T-helper 17 cell (primary cell): ENCODE data around the gene TSKS. TPM values are rescaled to one million over a fixed set of nuclear protein-coding genes. Genes with fewer than 3 reads are reported as not detected.

ENCODE experiments used
- ATAC-seq: fragments of 150-1000 bp; cut with Tn5 transposase; 2 replicates; pipeline ENCODE4 v1.10.0; 2021; ENCODE audit warnings: mild to moderate bottlenecking, moderate library complexity
- DNase-seq, 3 donors: peaks; one replicate each; pipeline versions ENCODE4 v3.0.0 to v3.0.0-alpha.2; 2020 to 2021
- H3K9me3 ChIP-seq: one replicate; pipeline ENCODE4 v1.7.0; 2013; ENCODE audit warnings: low read length, mild to moderate bottlenecking; ENCODE audit not compliant: control insufficient read depth, poor library complexity, severe bottlenecking
- H3K27ac Mint-ChIP-seq: one replicate; pipeline ENCODE4 v1.8.0; 2022; ENCODE audit warnings: mild to moderate bottlenecking, moderate library complexity, mixed read lengths
- H3K27me3 Mint-ChIP-seq: one replicate; pipeline ENCODE4 v1.8.0; 2022; ENCODE audit warnings: mixed read lengths
- H3K36me3 Mint-ChIP-seq: one replicate; pipeline ENCODE4 v1.8.0; 2022; ENCODE audit warnings: low read depth, mixed read lengths
- H3K4me1 Mint-ChIP-seq: one replicate; pipeline ENCODE4 v1.8.0; 2022; ENCODE audit warnings: mild to moderate bottlenecking, mixed read lengths
- H3K4me3 Mint-ChIP-seq: one replicate; pipeline ENCODE4 v1.8.0; 2022; ENCODE audit warnings: mild to moderate bottlenecking, moderate library complexity, mixed read lengths
- total RNA-seq, 4 donors: library from RNA in 2 of 4; stranded (reverse) in 2 of 4; gene quantifications; one replicate each; pipeline ENCODE4 v1.2.3 and lab custom pipeline; 2022 to 2026

Gene TSKS
- total RNA-seq, 2 donors from 2014 or later, result 0.87 to 1.9 TPM

DNA sequence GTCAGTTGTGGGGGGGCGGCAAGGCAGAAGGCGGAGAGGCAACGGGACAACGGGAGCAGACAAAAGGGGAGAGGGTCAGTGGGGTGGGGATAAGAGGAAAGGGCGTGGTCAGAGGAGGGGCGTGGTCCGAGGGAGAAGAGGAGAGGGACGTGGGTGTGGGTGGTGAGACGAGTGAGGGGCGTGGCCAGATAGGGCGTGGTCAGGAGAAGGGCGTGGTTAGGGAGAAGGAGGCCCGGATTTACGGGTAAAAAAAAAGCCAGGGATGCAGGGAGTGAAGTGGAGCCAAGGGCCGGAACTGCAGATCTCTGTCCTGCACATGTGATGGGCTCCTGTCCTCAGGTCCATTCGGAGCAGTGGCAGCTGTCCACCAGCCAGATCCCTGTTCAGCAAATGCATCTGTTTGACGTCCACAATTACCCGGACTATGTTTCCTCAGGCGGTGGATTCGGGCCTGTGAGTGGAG lies 50.7 kb downstream of the TSKS start:
- ATAC-seq (no peak), DNase-seq (no peak)
- Mint-ChIP-seq H3K4me3 (no peak overlapping the region), H3K27me3 (peaks cover 5% of the 10 kb centered on the region), H3K27ac (no peak overlapping the region), H3K36me3 (peaks cover 5% of the 10 kb centered on the region), H3K4me1 (peaks cover 8% of the 10 kb centered on the region)
- no peaks in the 10 kb centered on the region for H3K9me3 ChIP-seq

DNA sequence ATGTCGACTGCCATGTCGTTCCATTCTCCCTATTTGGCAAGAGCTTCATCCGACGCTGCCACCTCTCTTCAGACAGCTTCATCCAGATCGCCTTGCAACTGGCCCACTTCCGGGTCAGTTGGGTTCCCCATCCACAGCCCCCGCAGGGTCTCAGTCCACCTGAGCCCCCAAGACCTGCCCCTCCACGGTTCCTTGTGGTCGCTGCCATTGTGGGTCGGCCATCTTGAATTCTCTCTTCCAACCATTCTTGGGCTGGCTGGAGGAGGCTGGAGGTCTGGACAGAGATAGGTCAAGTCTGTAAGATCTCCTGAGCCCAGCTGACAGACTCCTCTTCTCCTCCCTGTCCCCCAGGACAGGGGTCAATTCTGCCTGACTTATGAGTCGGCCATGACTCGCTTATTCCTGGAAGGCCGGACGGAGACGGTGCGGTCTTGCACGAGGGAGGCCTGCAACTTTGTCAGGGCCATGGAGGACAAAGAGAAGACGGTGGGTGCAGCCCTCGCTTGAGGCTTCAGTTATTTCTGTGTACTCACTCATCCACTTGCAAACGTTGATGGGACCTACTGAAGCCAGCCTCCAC lies 52.6 kb downstream of the TSKS start:
- no peaks in the 10 kb centered on the region for H3K9me3 ChIP-seq
- ATAC-seq, result no peak
- Mint-ChIP-seq H3K27me3 (peaks cover 5% of the 10 kb centered on the region), H3K4me3 (no peak overlapping the region), H3K4me1 (peaks cover 9% of the 10 kb centered on the region), H3K36me3 (peaks cover 5% of the 10 kb centered on the region), H3K27ac (no peak overlapping the region)
- no peak for DNase-seq

DNA sequence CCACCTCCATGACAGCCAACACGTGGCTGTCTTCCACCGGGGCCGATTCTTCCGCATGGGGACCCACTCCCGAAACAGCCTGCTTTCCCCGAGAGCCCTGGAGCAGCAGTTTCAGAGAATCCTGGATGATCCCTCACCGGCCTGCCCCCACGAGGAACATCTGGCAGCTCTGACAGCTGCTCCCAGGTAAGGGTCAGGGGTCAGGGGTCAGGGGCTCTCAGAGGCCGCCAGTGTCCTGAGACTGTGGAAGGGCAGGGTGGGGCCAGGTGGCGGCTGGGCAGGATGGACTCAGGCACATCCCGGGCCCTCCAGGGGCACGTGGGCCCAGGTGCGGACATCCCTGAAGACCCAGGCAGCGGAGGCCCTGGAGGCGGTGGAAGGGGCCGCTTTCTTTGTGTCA lies 57.2 kb downstream of the TSKS start:
- H3K9me3 ChIP-seq, result no peaks in the 10 kb centered on the region
- Mint-ChIP-seq H3K36me3 (peaks cover 5% of the 10 kb centered on the region), H3K27ac (no peak overlapping the region), H3K4me3 (peak overlapping the region; percentile 52), H3K4me1 (peaks cover 2% of the 10 kb centered on the region), H3K27me3 (peaks cover 5% of the 10 kb centered on the region)
- ATAC-seq, result no peak
- DNase-seq, result no peak

DNA sequence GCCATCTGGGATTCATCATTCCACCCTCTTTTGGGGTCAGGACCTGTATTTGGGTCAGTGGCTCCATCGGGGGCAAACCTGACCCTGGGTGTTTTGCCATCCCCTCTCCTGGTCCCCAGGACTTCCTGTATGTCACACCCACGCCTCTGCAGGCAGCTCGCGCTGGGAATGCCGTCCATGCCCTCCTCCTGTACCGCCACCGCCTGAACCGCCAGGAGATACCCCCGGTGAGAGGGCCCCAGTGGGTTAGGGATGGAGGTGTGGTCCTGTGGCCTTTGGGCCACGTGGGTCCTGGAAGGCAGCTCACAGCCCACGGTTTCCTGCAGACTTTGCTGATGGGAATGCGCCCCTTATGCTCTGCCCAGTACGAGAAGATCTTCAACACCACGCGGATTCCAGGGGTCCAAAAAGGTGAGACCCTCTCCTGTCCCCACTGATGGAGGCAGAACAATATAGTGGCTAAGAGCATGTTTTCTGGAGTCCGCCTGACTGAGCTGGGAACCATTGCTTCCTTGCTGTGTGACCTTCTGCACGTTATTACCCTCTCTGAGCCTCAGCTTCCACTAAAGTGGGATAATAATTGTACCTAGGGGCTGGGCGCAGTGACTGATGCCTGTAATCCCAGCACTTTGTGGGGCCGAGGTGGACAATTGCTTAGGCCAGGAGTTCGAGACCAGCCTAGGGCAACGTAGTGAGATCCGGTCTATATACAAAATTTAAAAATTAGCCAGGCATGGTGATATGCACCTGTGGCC lies 58.0 kb downstream of the TSKS start:
- no peak for DNase-seq
- no peak for ATAC-seq
- Mint-ChIP-seq H3K36me3 (peaks cover 5% of the 10 kb centered on the region), H3K27me3 (no peaks in the 10 kb centered on the region), H3K4me3 (no peak overlapping the region), H3K4me1 (peaks cover 2% of the 10 kb centered on the region), H3K27ac (no peak overlapping the region)
- no peaks in the 10 kb centered on the region for H3K9me3 ChIP-seq

DNA sequence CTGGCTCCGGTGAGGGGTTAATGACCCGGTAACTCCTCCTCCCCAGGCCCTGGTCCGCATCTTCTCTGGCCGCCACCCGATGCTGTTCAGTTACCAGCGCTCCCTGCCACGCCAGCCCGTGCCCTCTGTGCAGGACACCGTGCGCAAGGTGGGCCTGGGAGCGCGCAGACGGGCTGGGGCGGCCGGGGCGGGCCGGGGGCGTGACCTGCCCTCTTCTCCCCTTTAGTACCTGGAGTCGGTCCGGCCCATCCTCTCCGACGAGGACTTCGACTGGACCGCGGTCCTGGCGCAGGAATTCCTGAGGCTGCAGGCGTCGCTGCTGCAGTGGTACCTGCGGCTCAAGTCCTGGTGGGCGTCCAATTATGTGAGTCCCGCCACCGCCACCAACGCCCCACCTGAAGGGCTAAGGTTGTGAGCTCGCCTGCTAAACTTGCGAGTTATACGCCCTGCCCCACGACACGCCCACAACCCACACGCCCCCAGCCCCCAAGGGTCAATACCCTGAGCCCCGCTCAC lies 61.8 kb downstream of the TSKS start:
- Mint-ChIP-seq H3K27me3 (no peaks in the 10 kb centered on the region), H3K4me3 (no peak overlapping the region), H3K4me1 (no peaks in the 10 kb centered on the region), H3K36me3 (no peaks in the 10 kb centered on the region), H3K27ac (no peak overlapping the region)
- no peak for DNase-seq
- no peak for ATAC-seq
- H3K9me3 ChIP-seq, result no peaks in the 10 kb centered on the region

DNA sequence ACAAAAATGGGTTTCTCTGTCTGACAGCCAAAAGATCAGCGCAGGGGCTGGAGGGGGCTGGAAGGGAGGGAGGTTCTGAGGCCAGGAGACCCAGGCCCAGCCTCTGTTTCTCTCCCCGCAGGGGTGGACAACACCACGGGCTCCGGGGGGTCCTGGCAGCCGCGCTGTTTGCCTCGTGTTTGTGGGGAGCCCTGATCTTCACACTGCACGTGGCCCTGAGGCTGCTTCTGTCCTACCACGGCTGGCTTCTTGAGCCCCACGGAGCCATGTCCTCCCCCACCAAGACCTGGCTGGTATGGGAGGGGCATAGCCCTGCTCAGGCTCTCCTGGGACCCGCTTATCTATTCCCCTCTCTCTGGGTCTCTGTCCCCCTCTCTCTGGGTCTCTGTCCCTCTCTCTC lies 62.5 kb downstream of the TSKS start:
- no peaks in the 10 kb centered on the region for H3K27me3 Mint-ChIP-seq
- no peak overlapping the region for H3K27ac Mint-ChIP-seq
- no peak for DNase-seq
- H3K4me1 Mint-ChIP-seq, result no peaks in the 10 kb centered on the region
- no peaks in the 10 kb centered on the region for H3K36me3 Mint-ChIP-seq
- H3K9me3 ChIP-seq, result no peaks in the 10 kb centered on the region
- no peak overlapping the region for H3K4me3 Mint-ChIP-seq
- ATAC-seq, result no peak

DNA sequence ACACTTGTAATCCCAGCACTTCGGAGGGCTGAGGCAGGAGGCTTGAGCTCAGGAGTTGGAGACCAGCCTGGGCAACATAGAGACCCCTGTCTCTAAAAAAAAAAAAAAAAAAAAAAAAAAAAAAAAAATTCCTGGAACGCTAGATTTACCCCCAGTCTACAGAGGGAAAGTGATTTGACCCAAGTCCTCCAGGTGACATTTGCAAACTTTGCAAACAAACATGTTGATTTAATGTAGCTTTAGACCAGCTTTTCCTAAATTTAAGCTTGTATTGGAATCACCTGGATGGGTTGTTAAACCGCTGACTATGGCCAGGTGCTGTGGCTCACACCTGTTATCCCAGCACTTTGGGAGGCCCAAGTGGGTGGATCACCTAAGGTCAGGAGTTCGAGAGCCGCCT lies 63.7 kb downstream of the TSKS start:
- ATAC-seq, result no peak
- H3K27ac Mint-ChIP-seq, result no peak overlapping the region
- no peaks in the 10 kb centered on the region for H3K36me3 Mint-ChIP-seq
- H3K4me1 Mint-ChIP-seq, result no peaks in the 10 kb centered on the region
- no peaks in the 10 kb centered on the region for H3K9me3 ChIP-seq
- no peaks in the 10 kb centered on the region for H3K27me3 Mint-ChIP-seq
- no peak for DNase-seq
- H3K4me3 Mint-ChIP-seq, result no peak overlapping the region

DNA sequence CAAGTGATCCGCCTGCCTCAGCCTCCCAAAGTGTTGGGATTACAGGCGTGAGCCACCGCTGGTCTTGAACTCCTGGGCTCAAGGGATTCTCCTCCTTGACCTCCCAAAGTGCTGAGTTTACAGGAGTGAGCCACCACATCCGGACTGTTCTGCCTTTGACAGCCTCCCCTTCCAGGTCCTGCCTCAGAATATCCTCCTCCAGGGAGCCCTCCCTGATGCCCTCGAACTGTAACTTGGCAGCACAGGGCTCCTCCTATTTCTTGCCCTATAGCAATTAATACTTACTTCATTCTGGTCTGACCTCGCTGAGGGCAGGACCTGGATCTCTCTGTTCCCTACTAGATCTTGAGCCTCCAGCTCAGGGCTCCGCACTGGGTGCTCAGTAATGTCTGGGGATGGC lies 66.2 kb downstream of the TSKS start:
- no peaks in the 10 kb centered on the region for H3K27me3 Mint-ChIP-seq
- no peak overlapping the region for H3K27ac Mint-ChIP-seq
- H3K4me1 Mint-ChIP-seq, result no peaks in the 10 kb centered on the region
- H3K4me3 Mint-ChIP-seq, result no peak overlapping the region
- DNase-seq, result no peak
- no peaks in the 10 kb centered on the region for H3K9me3 ChIP-seq
- ATAC-seq, result no peak
- no peaks in the 10 kb centered on the region for H3K36me3 Mint-ChIP-seq

DNA sequence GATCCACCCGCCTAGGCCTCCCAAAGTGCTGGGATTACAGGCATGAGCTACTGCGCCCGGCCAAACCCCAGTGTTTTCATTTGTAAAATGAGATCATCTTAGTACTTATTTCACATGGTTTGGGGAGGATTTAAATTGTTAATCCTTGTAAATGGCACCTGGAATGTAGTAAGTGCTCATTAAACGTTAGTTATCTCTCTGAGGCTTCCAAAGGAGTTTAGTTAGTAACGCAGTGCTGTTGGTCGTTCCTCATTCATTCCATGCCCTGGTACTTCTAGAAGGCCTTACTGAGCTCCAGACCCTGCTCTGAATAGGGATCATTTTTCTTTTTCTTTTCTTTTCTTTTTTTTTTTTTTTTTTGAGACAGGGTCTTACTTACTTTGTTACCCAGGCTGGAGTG lies 67.0 kb downstream of the TSKS start:
- no peaks in the 10 kb centered on the region for H3K36me3 Mint-ChIP-seq
- H3K4me1 Mint-ChIP-seq, result no peaks in the 10 kb centered on the region
- peaks cover under 1% of the 10 kb centered on the region for H3K27me3 Mint-ChIP-seq
- ATAC-seq (no peak), DNase-seq (no peak)
- H3K27ac Mint-ChIP-seq, result no peak overlapping the region
- no peaks in the 10 kb centered on the region for H3K9me3 ChIP-seq
- H3K4me3 Mint-ChIP-seq, result no peak overlapping the region

DNA sequence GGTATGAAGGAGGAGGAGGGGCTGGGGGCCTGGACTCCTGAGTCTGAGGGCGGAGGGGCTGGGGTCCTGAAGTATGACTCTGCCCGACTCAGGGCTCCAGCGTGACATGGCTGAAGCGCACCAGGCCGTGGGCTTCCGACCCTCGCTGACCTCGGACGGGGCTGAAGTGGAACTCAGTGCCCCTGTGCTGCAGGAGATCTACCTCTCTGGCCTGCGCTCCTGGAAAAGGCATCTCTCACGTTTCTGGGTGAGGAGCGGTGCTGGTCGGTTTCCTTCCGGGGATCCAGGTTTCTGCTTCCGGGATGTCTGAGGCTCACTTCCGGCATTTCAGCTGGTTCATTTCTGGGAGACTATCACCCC lies 71.0 kb downstream of the TSKS start:
- H3K9me3 ChIP-seq, result no peaks in the 10 kb centered on the region
- peaks cover 3% of the 10 kb centered on the region for H3K36me3 Mint-ChIP-seq
- ATAC-seq (no peak), DNase-seq (no peak)
- peaks cover 25% of the 10 kb centered on the region for H3K4me1 Mint-ChIP-seq
- H3K27ac Mint-ChIP-seq, result no peak overlapping the region
- H3K4me3 Mint-ChIP-seq, result peak overlapping the region; percentile 43
- H3K27me3 Mint-ChIP-seq, result peaks cover 13% of the 10 kb centered on the region

DNA sequence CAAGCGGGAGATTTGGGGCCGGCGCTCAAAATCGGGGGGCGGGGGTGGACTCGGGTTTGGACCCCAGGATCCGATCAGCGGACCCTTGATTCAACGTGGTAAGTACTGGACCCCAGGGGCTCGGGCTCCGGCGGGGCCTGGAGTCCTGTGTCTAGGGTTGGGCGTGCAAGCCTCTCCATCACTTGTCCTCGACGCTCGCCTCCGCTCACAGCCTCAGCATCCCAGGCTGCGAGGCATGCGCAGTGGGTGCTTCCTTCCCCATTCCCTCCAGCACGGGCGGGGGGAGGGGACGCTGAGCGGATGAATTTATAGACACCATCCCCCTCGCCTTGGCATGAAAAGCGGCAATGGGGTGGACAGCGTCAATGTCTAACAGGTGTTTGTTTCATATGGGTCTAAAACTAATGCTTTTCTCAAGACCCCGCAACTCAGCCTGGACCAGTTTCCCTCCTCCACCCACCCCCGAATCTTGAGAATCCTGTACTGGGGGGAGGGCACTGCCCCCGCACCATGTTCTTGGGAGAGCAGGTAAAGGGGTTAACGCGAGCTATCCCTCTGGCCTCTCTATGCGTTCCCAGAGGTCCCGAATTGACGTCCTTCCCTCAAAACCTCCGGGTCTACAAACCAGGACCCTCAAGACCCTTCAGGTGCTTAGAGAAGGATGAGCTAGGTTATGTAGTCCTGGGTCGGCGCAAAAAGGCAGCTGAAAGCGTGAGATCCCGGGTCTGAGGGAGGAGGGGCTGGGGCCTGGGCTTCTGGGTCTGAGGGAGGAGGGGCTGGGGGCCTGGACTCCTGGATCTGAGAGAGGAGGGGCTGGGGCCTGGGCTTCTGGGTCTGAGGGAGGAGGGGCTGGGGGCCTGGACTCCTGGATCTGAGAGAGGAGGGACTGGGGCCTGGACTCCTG lies 71.6 kb downstream of the TSKS start:
- Mint-ChIP-seq H3K36me3 (peaks cover 3% of the 10 kb centered on the region), H3K4me3 (peak overlapping the region; percentile 96), H3K27me3 (peaks cover 13% of the 10 kb centered on the region), H3K4me1 (peaks cover 27% of the 10 kb centered on the region), H3K27ac (peak overlapping the region; percentile 93)
- ATAC-seq (peak; percentile 39), DNase-seq (no peak)
- no peaks in the 10 kb centered on the region for H3K9me3 ChIP-seq

DNA sequence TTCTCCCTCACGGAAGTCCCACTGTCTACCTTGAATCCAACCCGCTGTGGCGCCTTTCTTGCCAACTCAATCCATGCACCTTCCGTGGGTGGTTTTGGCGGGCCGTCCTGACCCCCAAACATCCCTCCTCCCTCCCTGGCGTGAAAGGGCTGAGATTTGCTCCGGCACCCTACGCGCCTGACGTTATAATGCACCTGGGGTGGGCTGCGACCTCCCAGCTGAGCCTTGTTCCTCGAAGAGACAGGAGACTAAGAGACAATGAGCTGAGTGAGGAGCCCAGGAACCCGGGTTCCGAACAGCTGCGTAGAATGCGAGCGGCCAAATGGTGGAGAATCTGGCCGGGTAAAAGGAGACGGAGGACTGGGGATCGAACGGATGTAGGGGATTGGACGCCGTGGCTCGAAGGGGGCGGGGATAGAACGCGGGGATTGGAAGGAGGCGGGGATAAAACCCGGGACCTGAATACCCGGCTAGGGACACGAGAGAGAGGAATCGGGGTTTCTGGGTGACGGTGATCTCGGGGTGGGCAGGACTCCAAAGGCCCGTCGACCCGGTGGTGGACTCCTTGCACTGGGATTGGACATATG lies 72.4 kb downstream of the TSKS start, which contains the start of gene CPT1C:
TSS of gene CPT1C (plus strand) at position 461 of the 587 bp plus-strand sequence. CDS start 1,137 bp downstream, outside the sequence.
- H3K9me3 ChIP-seq, result no peaks in the 10 kb centered on the region
- Mint-ChIP-seq H3K36me3 (peaks cover 4% of the 10 kb centered on the region), H3K27ac (peak within 1 kb of the TSS; percentile 93), H3K4me1 (peaks cover 27% of the 10 kb centered on the region), H3K27me3 (peaks cover 13% of the 10 kb centered on the region), H3K4me3 (peak within 1 kb of the TSS; percentile 96)
- ATAC-seq (peak; percentile 66), DNase-seq (peak in 1 of 3 donors; percentile 51)
